LNCAP (cell line): ENCODE measurements around the gene ZNF892.

Source experiments
- TF ChIP-seq, protein P1 (sequence below): fragments of 450-650 bp; IDR thresholded peaks from 2 replicates; pipeline ENCODE4 v1.5.1; 2017; ENCODE audit warnings: mild to moderate bottlenecking

Gene ZNF892

DNA sequence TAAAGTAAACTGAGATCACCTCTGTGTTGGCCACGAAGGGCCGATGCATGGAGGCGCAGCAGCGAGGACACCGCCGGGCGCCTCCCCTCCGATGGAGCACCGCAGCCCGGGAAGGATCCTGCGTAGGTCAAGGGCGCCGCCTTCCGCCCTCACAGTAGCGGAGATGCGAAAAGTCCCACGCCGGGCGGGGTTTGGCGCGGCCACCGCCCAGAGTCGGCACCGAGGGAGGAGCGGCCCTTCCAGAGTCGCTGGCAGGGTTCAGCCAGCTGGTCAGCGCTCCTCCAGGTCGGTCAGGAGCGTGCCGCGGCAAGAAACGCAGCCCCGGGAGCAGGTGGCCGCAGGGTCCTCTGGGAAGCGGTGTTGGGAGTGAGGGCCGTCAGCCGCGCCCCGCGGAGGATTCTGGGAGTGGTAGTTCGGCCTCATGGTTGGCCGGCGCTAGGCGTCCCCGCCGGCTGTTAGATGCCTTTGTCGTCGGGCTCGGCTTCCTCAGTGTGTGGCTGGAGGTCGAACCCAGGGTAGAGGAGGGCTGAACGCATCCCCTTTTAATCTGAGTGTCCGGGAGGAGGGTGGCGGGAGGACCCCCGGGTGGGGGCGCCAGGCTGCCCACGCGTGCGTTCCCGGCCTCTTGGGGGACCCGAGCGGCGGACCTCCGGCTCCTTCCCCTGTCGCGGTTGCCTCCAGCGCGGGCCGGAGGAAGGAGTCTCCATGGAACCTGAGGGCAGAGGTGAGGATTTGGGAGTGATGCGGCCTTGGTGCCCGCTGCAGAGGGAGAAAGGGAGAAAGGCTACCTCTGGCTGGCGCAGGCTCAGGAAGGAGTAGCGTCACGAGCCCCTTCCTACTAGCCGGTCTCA lies at the start of gene ZNF892:
Gene ZNF892 (plus strand): TSS at position 411 of the 851 bp plus-strand sequence. CDS start 295 bp downstream, at position 706.
- TF ChIP-seq, protein P1, sequence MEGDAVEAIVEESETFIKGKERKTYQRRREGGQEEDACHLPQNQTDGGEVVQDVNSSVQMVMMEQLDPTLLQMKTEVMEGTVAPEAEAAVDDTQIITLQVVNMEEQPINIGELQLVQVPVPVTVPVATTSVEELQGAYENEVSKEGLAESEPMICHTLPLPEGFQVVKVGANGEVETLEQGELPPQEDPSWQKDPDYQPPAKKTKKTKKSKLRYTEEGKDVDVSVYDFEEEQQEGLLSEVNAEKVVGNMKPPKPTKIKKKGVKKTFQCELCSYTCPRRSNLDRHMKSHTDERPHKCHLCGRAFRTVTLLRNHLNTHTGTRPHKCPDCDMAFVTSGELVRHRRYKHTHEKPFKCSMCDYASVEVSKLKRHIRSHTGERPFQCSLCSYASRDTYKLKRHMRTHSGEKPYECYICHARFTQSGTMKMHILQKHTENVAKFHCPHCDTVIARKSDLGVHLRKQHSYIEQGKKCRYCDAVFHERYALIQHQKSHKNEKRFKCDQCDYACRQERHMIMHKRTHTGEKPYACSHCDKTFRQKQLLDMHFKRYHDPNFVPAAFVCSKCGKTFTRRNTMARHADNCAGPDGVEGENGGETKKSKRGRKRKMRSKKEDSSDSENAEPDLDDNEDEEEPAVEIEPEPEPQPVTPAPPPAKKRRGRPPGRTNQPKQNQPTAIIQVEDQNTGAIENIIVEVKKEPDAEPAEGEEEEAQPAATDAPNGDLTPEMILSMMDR, result peak; percentile 61

DNA sequence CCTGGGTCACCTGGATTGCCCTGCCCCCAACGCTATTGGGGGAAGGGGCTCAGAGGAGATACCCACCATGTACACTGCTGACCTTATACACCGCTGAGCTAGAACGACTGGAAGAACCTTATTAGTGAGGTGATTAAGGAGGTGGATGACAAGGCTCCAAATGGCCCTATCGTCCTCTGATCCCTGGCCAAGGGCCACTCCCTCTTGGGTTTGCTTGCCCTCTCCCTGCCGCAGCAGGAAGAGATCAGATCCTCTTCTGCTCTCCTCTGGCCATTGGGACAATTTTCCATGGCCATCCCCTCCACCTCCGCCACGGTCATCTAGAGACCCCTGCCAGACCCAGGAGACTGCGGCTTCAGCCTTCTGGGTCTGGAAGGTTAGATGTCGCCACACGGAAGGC lies 48.9 kb upstream of the ZNF892 start:
- TF ChIP-seq, protein P1, result no peak

DNA sequence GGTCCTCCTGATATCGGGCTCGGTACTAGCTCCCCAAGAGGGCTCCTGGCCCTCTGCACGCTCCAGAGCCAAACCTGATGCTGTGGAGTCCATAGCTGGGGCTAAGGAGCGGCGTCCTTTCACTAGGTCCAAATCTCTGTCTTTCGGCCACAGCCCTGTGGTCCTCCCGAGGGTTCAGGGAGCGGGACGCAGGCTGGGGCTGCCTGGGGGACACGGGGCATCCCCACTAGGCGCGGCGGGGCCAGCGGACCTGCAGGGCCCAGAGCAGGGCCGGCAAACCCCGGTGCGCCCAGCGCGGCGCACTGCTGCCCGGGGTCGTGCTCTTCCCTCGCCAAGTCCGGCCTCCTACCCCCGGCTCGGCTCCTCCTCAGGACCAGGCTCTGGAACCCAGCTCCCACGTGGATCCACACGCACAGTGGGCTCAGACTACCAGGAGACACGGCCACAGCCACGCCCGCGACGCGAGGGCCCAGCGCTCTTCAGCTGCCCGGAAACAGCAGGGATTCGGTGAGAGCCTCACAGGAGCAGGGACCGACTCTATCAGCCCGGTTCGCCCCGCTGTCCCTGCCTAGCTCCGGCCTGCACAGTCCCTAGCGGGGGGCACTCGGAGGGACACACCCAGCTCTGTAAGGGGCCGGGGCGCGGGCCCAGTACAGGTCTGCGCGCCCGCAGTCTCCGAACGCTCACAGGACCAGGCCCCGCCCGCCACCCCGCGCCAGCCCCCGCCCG lies 48.3 kb upstream of the ZNF892 start:
- TF ChIP-seq, protein P1, result no peak

DNA sequence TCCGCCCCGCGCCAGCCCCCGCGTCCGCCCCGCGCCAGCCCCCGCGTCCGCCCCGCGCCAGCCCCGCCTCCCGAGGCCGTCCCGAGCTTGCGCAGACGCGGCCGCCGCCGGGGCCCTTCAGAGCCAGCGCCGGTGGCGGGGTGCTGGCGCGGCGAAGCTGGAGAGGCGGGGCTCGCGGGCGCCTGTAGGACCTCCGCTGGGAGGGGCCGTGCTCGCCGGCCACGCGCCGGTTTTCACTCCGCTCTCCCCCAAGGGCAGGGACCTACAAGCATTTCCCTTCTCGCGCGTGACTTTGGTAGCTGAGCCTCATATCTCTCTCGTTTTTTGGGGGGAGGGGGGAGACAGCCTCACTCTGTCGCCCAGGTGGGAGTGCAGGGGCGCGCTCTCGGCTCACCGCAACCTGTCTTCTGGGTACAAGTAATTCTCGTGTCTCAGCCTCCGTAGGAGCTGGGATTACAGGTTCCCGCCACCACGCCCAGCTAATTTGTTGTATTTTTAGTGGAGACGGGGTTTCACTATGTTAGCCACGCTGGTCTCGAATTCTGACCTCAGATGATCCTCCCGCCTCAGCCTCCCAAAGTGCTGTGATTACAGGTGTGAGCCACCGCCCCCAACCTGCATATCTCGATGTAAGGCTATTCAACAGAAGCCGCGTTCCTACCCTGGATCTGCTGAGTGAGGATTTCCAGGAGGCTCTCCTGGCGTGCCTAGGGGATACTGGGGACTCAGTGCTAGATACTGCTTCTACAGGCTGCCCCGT lies 47.5 kb upstream of the ZNF892 start, which contains the start of gene ZNF514:
Gene ZNF514 (minus strand): TSS at position 159 of the 760 bp plus-strand sequence. CDS start 6,595 bp downstream, outside the sequence.
- TF ChIP-seq, protein P1, result no peak

DNA sequence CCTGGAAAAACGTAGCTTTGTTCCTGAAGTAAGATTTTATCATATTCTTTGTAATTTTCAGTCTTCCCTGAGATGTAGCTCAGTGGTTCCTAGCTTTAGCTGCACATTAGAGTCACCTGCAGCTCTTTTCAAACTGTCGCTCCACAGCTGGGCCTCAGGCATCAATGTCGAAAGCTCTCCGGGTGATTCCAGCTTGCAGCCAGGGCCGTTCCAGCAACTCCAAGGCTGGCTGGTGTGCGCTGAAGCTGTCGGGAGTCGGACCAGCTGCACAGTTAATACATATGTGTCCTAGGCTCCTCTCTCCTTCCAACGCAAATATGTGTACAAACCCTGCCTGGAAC lies 42.3 kb upstream of the ZNF892 start:
- TF ChIP-seq, protein P1, result no peak

DNA sequence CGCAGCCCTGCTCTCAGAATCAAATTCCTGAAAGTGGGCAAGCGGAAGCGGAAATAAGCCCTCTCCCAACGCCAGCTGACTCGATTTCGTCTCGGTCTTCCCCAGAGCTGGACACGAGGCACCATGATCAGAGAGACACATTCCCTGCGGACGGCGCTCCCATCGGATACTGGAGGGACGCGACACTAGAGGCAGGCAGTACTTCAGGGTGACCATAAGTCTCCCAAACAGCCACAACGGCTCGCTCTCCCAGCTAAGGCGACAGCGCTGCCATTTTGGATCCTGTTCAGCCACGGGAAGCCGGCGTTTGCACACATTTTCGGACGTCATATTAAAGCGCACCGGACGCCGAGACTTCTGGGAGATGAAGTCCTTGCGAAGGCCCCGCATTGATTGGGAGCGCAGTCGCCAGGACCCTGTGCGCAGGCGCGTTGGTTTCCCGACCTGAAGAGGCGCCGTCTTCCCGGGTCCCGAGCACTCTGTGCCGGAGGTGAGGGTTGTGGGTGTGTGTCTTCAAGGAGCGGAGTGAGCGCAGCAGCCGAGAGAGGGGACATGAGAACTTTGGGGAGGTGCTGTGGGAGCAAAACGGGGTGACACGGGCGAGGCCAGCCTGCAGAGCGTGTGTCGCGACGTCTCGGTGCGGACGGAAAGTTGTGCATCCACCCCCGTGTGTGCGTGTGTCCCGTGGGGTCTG lies 41.8 kb upstream of the ZNF892 start, which contains the start of gene ZNF2:
Gene ZNF2 (plus strand): TSS at position 439 of the 694 bp plus-strand sequence. CDS start 10,418 bp downstream, outside the sequence.
- TF ChIP-seq, protein P1, result no peak
